Activated T-cell treated with anti-CD3 and anti-CD28 coated beads, Interleukin-2, amount 50 U/mL, for 4 hours (primary cell): ENCODE data around the gene PCSK7. TPM values are rescaled to one million over a fixed set of nuclear protein-coding genes. Genes with fewer than 3 reads are reported as not detected.
"Not testable (repeated sequence)": the region's sequence is repeated elsewhere in the genome, so short reads cannot be mapped to it uniquely, and the experiment has no call there.

Experiments used
- ATAC-seq, 2 donors: fragments of 200-7000 bp; cut with Tn5 transposase; one replicate each; pipeline ENCODE4 v1.10.0; 2021
- DNase-seq: peaks from one replicate; pipeline ENCODE4 v3.0.0-alpha.2; 2020
- H3K27me3 Mint-ChIP-seq: one replicate; pipeline ENCODE4 v1.8.0; 2021; ENCODE audit warnings: low read depth, mixed read lengths
- H3K36me3 Mint-ChIP-seq: one replicate; pipeline ENCODE4 v1.8.0; 2022; ENCODE audit warnings: mixed read lengths; ENCODE audit not compliant: insufficient read depth
- H3K4me1 Mint-ChIP-seq: one replicate; pipeline ENCODE4 v1.8.0; 2021; ENCODE audit warnings: low read depth, mixed read lengths
- H3K4me3 Mint-ChIP-seq: one replicate; pipeline ENCODE4 v1.8.0; 2021; ENCODE audit warnings: mild to moderate bottlenecking, moderate library complexity, mixed read lengths
- H3K9me3 Mint-ChIP-seq: one replicate; pipeline ENCODE4 v1.8.0; 2021; ENCODE audit warnings: mixed read lengths
- total RNA-seq, 3 donors: library from RNA; stranded (reverse); gene quantifications; one replicate each; pipeline ENCODE4 v1.2.1, GENCODE V29; 2021

The PCSK7 gene
- total RNA-seq, 3 donors from 2014 or later, result 112 to 139 (median 123) TPM

- Mint-ChIP-seq H3K36me3 (peaks cover 8% of the 10 kb centered on the region), H3K9me3 (no peaks in the 10 kb centered on the region), H3K27me3 (no peaks in the 10 kb centered on the region), H3K4me3 (no peak overlapping the region), H3K4me1 (peaks cover 4% of the 10 kb centered on the region)
- ATAC-seq (no peak), DNase-seq (no peak)
Observed at GRCh38 chr11:117189941-117190544, 41.8 kb downstream of the PCSK7 start.

GRCh38 chr11:117189191-117189940, 42.5 kb downstream of the PCSK7 start:
- DNase-seq, result no peak
- peaks cover 7% of the 10 kb centered on the region for H3K36me3 Mint-ChIP-seq

GRCh38 chr11:117188620-117189081, 43.2 kb downstream of the PCSK7 start:
- Mint-ChIP-seq H3K27me3 (no peaks in the 10 kb centered on the region), H3K4me3 (no peak overlapping the region), H3K9me3 (no peaks in the 10 kb centered on the region), H3K4me1 (peaks cover 4% of the 10 kb centered on the region), H3K36me3 (peaks cover 7% of the 10 kb centered on the region)
- no peak for ATAC-seq
- no peak for DNase-seq

More at GRCh38 chr11:117189191-117189940, 42.5 kb downstream of the PCSK7 start:
- Mint-ChIP-seq H3K27me3 (no peaks in the 10 kb centered on the region), H3K4me1 (peaks cover 4% of the 10 kb centered on the region), H3K9me3 (no peaks in the 10 kb centered on the region), H3K4me3 (no peak overlapping the region)
- no peak for ATAC-seq

DNA sequence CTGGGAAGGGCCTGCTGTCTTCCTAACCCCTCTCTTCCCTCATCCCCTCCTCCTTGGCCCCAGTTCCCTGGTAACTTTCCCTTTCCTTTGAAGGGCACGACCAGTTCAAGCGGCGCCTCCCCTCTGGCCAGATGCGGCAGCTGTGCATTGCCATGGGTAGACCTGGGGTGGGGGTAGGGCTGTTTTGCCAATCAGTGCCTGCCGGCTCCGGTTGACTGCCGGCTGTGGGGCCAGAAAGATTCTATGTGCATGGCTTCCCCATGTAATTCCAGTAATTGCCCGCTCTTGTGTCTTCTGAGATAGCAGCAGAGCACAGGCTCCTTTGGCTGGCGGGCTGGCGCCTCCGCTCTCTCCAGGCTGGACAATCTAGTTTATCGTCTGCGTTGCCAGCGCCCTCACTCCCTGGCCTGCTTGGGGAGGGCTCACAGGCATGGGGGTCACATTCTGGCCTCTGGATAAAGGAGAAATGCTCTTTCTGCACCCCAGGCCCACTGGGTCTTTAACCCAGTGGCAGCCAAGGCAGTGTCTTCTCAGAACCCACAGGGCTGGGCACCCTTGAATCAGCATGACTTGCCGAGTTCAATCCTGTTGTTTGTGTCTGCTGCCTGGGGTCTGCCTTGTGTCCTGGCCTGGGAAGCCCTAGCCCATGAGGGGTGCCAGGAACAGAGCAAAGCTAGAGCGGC, 43.9 kb downstream of the PCSK7 start:
- DNase-seq (no peak), ATAC-seq (no peak)
- Mint-ChIP-seq H3K27me3 (no peaks in the 10 kb centered on the region), H3K4me1 (peaks cover 4% of the 10 kb centered on the region), H3K4me3 (no peak overlapping the region), H3K36me3 (peaks cover 7% of the 10 kb centered on the region), H3K9me3 (no peaks in the 10 kb centered on the region)

DNA sequence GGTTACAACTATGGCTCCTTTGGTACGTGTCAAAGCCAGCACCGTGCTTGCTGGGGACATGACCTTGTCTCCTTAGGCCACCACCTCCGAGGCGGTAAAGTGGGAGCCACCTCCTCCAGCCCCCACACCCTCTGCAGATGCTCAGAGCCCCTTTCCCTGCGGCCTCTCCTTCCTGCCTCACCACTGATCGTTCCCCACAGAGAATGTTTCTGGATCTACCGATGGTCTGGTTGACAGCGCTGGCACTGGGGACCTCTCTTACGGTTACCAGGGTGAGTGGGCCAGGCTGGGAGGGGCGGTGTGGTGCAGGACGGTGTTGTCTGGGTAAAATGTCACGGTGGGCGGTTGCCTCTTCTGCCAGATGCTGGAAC, 44.5 kb downstream of the PCSK7 start:
- DNase-seq, result no peak
- H3K4me3 Mint-ChIP-seq, result no peak overlapping the region
- peaks cover 4% of the 10 kb centered on the region for H3K4me1 Mint-ChIP-seq
- no peak for ATAC-seq
- no peaks in the 10 kb centered on the region for H3K27me3 Mint-ChIP-seq
- no peaks in the 10 kb centered on the region for H3K9me3 Mint-ChIP-seq
- peaks cover 7% of the 10 kb centered on the region for H3K36me3 Mint-ChIP-seq

GRCh38 chr11:117187007-117187406, 44.9 kb downstream of the PCSK7 start:
- Mint-ChIP-seq H3K27me3 (no peaks in the 10 kb centered on the region), H3K4me3 (no peak overlapping the region), H3K4me1 (peaks cover 4% of the 10 kb centered on the region), H3K9me3 (no peaks in the 10 kb centered on the region), H3K36me3 (peaks cover 4% of the 10 kb centered on the region)
- DNase-seq, result no peak
- ATAC-seq, result no peak

DNA sequence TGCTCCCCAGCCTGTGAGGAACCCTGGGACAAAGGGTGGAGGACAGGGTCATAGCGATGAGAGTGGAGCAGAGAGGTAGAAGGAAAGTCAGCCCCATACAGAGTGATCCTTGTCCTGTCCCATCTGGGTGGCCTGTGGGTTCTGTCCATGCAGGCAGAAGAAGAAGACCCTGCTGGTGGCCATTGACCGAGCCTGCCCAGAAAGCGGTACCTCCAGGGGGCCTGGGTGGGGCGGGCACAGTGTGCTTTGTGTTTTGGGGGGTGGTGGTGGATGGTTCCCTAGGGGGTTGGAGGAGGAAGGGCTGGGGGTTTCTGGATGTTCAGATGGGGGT, 45.5 kb downstream of the PCSK7 start:
- no peak for DNase-seq
- no peak overlapping the region for H3K4me3 Mint-ChIP-seq
- peaks cover 4% of the 10 kb centered on the region for H3K36me3 Mint-ChIP-seq
- H3K9me3 Mint-ChIP-seq, result no peaks in the 10 kb centered on the region
- H3K4me1 Mint-ChIP-seq, result peaks cover 4% of the 10 kb centered on the region
- ATAC-seq, result no peak
- H3K27me3 Mint-ChIP-seq, result no peaks in the 10 kb centered on the region

DNA sequence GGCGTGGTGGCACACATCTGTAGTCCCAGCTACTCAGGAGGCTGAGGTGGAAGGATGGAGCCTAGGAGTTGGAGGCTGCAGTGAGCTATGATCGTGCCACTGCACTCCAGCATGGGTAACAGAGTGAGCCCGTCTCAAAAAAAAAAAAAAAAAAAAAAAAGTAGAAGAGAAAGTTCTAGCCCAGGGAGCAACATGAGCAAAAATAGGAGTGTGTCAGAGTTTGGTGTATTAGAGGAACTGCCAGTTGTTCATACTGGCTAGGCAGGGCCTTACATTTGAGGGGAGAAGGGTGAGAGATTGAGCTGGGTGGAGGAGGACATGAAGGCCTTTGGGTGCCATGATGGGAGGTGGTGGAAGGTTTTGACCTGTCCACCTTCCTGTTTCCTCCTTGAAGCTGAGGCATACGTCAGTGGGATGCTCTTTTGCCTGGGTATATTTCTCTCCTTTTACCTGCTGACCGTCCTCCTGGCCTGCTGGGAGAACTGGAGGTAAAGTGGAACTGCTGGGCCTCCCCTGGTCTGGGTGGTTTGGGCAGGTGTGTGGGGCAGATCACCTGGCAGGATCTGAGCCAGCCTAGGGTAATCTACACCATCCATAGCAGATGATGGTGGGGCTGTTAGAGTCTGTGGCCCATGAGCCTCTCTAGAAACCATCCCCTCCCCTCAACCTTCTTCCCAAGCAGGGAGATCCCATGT, 46.0 kb downstream of the PCSK7 start:
- H3K4me1 Mint-ChIP-seq, result peaks cover 8% of the 10 kb centered on the region
- ATAC-seq, result no peak
- no peak overlapping the region for H3K4me3 Mint-ChIP-seq
- no peak for DNase-seq
- no peaks in the 10 kb centered on the region for H3K27me3 Mint-ChIP-seq
- no peaks in the 10 kb centered on the region for H3K9me3 Mint-ChIP-seq
- H3K36me3 Mint-ChIP-seq, result peaks cover 4% of the 10 kb centered on the region

DNA sequence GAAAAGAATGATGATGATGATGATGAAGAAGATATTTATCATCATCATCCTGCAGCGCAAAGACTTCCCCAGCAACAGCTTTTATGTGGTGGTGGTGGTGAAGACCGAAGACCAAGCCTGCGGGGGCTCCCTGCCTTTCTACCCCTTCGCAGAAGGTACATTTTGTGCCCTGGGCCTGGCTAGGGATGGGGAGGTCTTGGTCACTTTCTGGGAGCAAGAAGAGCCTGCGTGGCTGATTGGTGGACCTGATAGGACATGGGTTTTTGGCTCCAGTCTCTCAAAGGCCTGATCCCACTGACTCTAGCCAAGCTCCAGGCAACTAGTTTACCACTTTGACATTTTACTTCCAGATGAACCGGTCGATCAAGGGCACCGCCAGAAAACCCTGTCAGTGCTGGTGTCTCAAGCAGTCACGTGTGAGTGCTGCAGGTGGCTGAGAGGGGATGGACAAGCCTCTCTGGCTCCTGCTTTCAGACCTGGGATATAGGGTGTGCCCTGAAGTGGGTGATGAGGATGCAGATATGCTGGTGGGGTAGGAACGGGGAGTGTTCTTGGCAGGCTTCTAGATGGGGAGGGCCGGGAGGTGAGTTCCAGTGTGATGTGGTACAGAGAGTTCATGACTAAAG, 48.0 kb downstream of the PCSK7 start:
- DNase-seq, result no peak
- Mint-ChIP-seq H3K36me3 (peaks cover 4% of the 10 kb centered on the region), H3K9me3 (no peaks in the 10 kb centered on the region), H3K4me3 (no peak overlapping the region), H3K4me1 (peaks cover 23% of the 10 kb centered on the region), H3K27me3 (no peaks in the 10 kb centered on the region)
- ATAC-seq, result no peak

- H3K27me3 Mint-ChIP-seq, H3K4me3 Mint-ChIP-seq, ATAC-seq, H3K36me3 Mint-ChIP-seq, H3K9me3 Mint-ChIP-seq, DNase-seq: not testable (repeated sequence)
- H3K4me1 Mint-ChIP-seq, result peaks cover 27% of the 10 kb centered on the region
Observed at GRCh38 chr11:117183178-117183577, 48.7 kb downstream of the PCSK7 start.

GRCh38 chr11:117182551-117182935, 49.3 kb downstream of the PCSK7 start:
- Mint-ChIP-seq H3K4me3 (no peak overlapping the region), H3K4me1 (peaks cover 33% of the 10 kb centered on the region), H3K9me3 (no peaks in the 10 kb centered on the region), H3K27me3 (no peaks in the 10 kb centered on the region), H3K36me3 (peaks cover 4% of the 10 kb centered on the region)
- no peak for DNase-seq
- no peak for ATAC-seq

DNA sequence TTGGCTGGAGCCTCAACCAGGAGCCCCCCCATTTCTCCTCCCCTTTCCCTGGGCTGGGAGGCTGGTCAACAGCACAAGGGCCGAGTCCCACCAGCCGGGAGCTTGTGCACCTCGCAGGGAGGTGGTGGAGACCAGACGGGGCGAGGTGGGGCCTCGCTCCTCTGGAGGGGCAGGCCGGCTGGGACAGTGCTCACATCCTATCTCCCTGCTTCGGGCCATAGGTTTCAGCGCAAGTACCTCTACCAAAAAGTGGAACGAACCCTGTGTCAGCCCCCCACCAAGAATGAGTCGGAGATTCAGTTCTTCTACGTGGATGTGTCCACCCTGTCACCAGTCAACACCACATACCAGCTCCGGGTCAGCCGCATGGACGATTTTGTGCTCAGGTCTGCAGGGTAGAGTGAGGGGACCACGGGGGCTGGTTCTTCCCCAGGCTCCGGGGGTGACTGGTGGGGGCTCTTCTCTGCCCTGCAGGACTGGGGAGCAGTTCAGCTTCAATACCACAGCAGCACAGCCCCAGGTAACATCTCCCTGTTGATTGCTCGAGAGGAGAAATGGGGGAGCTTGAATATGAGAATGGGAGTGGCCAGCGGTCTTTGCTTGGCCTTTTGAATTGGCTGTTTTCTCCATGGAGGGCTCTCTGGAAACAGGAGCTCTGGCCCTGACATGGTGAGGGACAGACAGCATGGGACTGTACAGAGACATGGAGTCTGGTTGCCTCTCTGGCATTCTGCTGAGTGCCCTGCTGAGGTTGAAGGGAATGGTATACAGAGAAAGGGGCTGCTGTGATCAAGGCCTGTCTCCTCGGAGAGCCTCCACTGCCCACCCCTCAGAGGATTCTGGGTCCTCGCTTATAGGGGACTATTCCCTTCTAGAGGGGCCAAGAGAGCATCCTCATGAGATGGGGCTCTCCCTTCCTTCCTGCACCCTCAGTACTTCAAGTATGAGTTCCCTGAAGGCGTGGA, 50.0 kb downstream of the PCSK7 start:
- Mint-ChIP-seq H3K27me3 (no peaks in the 10 kb centered on the region), H3K9me3 (no peaks in the 10 kb centered on the region), H3K36me3 (no peaks in the 10 kb centered on the region), H3K4me1 (peaks cover 31% of the 10 kb centered on the region), H3K4me3 (no peak overlapping the region)
- DNase-seq (no peak), ATAC-seq (no peak)
